ENCODE results near the gene GLRX3.
"Not testable (repeated sequence)": the region's sequence is repeated elsewhere in the genome, so short reads cannot be mapped to it uniquely, and the experiment has no call there.

GLRX3 gene

DNA sequence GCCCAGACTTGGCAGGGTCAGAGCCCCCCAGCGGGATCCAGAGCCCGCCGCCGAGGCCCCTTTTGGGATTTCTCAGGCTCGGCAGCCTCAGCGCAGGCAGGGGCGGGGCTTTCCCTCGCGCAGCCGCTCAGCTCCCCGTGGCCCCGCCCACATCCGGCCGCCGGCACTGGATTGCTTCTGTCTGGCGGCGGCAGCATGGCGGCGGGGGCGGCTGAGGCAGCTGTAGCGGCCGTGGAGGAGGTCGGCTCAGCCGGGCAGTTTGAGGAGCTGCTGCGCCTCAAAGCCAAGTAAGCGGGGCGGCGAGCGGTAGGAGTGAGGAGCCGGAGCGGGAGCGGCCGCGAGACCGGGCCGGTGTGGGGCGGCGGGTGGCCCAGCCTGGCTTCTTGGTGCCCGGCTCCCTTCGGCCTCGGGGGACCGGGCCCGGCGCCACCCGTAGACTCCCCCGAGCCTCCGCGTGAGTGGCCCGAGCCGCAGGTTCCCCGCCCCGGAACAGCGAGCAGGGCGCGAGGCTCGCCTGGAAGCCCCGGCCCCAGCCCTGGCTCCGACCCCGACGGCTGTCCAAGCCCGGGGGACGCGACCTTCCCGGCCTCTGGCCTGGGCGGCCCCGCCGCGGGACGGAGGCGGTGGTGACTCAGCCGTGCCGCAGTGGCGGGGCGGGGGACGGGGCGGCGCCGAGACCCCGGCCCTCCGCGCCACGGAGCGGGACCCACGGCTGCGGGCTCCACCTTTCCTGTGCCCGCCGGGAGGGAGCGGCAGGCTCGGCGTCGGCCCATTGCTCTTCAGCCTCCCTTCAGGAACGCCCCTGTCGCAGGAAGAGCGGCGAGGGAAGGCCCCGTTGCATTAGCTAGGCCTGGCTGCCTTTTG is at the start of gene GLRX3:
Gene GLRX3, plus strand, starts transcription at position 166 of the 864 bp plus-strand sequence. Its CDS starts 30 bp downstream, at position 196.
- peak; percentile 61 for DNase-seq

DNA sequence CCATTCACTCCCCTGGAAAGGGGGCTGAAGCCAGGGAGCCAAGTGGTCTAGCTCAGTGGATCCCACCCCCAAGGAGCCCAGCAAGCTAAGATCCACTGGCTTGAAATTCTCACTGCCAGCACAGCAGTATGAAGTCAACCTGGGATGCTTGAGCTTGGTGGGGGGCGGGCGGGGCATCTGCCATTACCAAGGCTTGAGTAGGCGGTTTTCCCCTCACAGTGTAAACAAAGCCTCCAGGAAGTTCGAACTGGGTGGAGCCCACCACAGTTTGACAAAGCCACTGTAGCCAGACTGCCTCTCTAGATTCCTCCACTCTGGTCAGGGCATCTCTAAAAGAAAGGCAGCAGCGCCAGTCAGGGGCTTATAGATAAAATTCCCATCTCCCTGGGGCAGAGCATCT is 45.6 kb upstream of the GLRX3 start:
- not testable (repeated sequence) for DNase-seq

DNA sequence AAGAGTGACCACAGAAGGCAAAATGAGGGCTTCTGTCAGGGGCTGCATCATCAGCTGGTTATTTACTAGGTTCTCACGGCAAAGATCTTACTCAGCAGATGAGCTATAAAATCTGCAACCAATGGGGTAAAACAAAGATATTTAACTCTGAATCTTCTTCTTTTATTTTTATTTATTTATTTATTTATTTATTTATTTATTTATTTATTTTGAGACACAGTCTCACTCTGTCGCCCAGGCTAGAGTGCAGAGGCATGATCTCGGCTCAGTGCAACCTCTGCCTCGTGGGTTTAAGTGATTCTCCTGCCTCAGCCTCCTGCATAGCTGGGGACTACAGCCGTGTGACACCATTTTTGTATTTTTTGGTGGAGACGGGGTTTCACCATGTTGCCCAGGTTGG is 36.8 kb upstream of the GLRX3 start:
- no peak for DNase-seq

DNA sequence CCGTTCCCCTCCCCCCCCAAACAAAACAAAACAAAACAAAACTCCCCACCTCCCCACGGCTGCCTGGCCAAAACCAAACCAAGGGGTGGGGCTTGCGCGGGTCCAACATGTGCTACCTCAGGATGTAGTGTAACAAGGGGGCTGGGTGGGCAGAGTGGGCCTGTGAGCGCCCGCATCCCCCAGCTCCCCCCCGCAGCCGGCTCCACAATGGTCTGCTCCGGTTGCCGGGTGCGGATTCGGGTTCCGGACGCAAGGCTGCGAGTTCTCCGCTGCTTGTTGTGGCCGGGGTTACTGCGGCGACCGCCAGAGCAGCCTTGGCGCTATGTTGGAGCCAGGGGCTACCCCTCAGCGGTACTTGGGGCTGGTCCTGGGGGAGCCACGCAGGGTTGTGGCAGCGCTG is 30.5 kb upstream of the GLRX3 start:
- no peak for DNase-seq

DNA sequence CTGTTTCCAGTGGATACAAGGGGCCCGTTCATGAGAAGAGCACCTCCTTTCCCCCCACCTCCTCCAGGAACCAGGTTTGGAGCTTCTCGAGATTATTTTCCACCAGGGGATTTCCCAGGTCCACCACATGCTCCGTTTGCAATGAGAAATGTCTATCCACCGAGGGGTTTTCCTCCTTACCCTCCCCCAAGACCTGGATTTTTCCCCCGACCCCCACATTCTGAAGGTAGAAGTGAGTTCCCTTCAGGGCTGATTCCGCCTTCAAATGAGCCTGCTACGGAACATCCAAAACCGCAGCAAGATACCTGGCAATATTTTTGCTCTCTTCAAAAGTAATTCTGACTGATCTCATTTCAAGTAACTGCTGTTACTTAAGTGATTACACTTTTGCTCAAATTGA is 28.0 kb upstream of the GLRX3 start:
- DNase-seq: not testable (repeated sequence)

DNA sequence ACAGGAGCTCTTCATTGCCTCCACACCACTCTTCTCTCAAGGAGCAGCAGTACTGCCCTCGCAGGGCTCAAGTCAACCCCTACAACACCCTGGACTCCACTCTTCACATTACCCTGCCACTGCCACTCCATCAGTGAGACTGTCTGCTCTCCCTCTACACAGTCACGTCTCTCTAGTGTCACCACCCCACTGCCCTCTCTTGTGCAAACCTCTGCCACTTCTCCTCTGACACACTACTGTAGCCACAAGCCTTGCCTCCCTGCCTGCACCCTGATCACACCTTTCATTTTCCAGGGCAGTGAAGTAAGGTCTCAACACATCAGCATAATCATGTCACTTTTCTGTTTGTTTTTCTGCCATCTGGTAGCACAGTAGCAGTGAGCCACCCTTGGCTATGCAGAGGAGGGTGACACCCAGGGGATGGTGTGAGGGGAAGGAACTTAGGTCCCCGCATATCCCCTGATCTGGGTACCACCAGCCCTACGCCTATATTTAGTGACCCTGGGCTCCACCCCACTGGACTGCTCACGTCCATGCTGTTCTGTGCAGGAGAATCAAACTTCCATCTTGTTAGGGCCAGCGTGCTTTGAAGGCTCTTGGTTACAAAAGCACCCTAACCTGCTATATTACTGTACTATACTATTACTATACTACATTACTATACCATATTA is 27.1 kb upstream of the GLRX3 start:
- DNase-seq: no peak

DNA sequence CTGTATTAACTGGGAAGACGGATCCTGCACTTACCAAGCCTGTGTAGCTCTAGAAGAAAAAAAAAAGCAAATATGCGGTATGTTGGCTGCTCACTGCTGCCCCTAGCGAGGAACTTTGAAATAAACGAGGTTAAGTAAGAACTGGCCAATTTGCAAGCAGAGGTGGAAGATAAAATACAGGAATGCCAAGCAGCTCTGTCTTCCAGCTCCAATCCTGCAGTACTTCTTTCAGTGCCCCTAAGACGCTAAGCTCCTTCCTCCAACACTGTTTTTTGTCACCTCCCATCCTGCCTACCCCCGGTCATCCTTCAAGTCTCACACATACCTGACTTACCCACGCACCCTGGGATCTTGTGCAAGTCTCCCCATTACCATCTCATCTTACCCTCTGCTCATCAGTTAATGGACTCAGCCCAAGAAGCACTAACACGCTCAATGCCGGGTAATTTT is 26.4 kb upstream of the GLRX3 start:
- DNase-seq: peak; percentile 64

DNA sequence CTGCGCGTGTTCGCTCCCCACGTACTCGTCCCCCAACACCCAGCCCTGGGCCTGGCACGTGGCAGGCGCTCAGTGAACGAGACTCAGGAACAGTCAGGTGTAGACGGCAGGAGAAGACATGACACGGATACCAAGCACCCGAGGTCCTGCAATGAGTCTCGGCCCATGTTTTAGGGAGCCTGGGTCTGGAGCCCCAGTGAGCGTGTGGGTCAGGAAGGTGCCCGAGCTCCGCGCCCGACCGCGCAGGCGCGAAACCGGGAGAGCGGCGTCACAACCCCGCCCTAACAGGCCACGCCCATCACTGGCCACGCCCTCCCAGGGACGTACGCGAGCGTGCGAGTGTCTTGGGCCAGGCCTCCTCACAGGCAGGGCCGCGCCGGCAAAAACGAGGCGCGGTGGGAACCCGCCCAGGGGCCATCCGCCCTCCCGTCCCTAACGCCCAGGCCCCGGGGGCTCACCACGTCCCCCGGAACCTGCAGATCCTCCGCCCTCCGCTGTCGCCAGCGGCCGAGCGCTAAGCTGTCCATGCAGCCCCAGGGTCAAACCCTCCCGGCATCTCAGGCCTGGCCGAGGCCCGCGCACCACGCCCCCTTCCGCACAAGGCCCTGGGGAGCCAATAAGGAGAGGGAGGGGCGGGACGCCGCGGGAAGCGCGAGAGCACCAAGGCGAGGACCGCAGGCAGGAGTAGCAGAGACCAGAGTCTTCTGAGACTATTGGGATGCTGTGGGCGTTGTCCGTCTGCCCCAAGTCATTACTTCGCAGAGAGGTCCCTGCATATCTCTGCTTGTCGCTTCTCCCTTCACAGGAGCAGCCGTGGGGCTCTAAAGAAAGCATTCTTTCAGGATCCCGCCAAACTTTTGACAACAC is 25.7 kb upstream of the GLRX3 start, which contains the start of gene C10orf143:
Gene C10orf143, minus strand, starts transcription at position 585 of the 867 bp plus-strand sequence. Its CDS starts 58 bp downstream, at position 527.
- peak; percentile 93 for DNase-seq

DNA sequence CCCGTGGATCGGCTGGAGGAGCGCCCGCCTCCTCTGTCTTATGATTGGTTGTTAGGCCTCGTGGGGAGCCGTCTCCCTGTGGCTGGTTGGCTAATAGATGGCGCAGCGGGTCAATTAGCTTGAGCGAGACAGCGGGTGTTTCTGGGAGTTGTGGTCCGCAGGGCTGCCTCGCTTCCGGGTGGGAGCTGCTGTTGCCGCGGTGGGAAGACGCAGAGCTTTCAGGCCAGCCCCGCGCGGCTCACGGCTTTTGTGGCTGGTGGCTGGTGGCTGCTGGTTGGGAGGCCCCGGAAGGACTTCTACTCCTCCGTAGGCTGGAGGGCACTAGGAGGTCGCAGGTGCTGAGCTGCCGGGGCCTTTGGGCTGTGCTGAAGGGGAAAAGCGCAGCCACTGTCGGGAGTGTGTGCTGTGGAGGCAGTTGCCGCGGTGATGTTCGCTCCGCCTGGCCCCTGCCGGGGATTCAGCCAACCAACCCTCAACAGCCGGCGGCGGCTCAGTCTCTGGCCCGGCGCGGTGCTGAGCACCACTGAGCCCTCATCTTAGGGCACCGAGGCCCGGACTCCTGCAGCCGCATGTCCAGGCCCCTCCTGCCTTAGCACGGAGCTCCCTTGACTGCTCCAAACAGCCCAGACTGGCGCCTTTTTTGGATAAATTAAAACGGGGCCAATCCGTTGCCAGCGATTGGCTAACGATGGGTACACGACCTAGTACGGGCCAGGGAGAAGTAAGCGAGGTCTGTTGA is 24.9 kb upstream of the GLRX3 start:
- DNase-seq: peak; percentile 96

DNA sequence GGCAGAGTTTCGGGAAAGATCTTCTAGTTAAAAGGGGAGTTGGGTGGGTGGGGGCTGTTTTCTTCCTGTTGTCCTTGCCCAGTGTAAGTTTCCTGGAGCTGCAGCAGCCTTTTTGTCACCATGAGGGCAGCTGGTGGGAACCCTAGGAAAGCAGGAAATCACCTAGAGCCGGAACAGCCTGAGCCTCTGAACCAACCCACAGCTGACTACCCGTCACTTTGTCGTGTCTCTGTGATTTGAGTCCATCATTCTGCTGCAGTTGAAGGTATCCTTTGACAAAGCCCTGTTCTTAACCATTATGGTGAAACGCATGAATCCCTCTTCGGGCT is 24.4 kb upstream of the GLRX3 start:
- no peak for DNase-seq

DNA sequence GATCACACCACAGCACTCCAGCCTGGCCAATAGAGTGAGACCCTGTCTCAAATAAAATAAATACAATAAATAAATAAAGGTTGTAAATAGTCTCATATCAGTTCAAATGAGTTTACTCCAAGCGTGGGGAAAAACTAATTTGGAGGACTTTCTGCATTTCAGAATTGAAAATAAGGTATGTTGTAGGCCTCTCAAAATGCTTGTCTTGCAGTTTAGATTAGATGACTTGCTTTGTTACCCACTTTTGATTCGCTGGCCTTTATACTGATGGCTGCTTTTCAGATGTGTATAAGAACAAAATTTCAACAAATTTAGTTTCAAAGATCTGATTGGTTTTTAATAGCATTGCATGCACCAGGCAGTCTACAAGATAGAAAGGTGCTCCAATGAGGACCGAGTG is 23.4 kb upstream of the GLRX3 start:
- no peak for DNase-seq

DNA sequence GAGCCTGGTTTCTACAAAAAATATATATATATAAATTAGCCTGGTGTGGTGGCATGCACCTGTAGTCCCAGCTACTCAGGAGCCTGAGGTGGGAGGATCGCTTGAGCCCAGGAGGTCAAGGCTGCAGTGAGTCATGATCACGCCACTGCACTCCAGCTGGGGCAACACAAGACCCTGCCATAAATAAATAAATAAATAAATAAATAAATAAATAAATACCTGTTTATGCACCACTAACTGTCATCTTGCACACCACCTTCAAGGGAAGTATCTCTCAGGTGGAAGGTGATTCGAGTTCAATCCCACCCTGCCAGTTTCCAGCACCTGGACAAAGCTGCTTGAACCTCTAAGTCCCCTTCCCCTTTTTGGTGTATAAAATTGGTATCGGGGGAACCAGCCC is 19.2 kb upstream of the GLRX3 start:
- DNase-seq: not testable (repeated sequence)

DNA sequence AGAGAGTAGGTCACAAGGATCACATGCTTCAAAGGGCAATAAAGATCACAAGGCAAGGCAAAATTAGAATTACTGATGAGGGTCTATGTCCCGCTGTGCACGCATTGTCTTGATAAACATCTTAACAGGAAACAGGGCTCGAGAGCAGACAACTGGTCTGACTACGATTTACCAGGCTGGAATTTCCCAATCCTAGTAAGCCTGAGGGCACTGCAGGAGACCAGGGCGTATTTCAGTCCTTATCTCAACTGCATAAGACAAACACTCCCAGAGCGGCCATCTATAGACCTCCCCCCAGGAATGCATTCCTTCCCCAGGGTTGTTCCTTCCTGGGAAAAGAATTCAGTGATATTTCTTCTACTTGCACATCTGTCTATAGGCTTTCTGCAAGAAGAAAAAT is 18.7 kb upstream of the GLRX3 start:
- DNase-seq: not testable (repeated sequence)

DNA sequence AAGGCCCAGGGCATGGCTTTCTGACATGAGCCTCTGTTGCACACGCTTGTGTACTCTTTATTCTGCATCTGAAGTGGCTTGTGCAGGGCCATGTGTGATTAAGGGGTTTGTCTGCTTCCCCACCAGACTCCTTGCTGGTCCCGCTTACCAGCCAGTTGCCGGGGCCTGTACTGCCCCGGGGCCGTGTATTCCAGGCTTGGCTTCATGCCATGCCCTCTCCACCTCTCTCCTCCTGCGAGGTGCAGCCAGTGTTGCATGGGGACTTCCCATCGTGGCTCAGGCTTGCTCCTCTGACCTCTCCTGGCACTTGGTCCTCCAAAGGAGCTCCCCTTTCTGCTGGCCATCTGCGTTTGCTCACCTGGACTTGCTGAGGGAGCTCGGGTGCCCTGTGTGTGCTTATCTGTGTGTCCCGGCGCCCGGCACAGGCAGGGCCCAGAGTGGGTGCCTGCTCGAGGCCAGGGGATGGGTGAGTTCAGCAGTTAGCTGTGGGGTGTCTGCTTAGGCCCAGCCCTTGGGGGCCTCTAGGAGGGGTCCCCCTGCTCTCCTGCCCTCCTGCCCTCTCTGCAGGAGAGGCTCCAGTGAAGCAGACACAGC is 14.6 kb upstream of the GLRX3 start:
- no peak for DNase-seq

DNA sequence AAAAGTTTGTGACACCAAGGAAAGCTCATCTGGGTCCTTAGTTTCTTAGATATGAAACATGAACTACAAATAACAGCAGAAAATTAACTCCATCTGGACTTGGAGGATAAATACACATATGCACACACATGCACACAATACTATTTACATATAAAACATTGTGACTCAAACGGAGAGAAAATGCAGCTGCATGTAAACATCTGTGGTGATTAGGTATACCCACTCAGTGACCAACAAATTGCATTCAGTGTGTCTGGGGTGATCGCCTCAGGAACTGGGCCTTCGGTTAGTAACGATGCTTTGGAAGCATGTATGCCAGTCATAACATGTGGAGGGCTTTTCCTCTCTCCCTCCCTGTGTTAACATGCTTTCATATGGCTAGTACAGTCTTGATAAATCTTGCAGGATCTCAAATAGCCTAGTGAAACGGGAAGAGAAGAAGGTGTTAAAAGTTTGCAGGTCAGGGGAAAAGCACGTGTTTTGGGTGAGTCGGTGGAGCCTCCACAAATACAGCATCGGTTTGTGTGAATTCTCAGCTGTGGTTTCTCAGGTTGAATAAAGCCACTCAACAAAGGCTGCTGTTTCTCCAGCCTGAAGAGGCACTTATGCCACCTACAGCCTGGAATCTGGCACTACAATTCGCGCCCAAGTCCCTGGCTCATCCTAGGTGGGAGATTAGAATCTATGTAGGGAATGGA is 8.7 kb upstream of the GLRX3 start:
- DNase-seq: peak; percentile 43

DNA sequence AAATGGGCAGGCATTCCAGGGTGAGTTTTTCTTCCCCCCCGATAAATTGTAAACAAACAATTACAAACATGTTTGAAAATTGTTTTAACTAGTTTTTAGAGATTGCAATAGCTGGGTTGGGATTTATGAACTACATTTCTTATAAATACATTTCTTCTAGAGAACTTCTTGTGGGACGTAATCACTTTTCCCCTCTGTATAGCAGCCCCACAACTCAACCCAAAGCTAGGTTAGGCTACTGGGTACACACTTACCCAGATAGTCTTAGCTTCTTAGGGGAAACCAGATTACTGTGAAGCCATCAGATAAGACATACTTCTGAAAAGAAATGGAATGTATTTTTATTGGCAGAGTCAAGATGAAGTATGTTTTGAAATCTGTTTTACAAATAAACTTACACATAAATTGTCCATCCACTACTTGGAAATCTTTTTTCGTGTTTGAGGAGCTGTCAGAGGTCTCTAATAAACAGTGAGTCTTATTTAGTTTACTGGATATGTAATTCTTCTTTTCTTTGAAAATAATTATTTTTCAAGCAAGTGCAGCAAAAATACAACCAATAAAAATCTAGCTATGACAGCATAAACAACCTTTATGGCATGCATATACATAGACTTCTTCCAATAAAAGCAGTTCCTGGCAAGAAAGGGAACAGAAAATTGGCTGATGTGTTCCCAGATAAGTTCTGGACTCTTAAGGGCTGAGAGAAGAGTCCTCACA is 8.0 kb upstream of the GLRX3 start:
- no peak for DNase-seq

DNA sequence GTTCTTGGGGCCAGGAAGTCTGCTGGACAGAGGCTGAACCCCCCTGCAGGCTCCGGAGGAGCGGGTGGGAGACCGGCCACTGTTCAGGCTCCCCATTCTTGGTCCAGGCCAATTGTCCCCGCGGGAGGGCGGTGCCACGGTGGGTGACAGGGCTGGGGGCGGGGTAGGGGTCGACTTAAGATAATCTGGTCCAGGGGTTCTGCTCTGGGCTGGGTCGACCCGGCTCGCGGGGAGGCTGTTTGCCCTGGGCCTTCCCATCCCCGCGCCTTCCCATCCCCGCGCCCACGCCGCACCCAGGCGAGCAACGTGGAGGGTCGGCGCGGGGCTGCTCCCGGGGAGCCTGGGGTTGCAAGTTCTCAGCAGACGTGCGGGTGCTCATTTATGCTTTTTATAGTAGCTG is 7.3 kb upstream of the GLRX3 start:
- DNase-seq: no peak

DNA sequence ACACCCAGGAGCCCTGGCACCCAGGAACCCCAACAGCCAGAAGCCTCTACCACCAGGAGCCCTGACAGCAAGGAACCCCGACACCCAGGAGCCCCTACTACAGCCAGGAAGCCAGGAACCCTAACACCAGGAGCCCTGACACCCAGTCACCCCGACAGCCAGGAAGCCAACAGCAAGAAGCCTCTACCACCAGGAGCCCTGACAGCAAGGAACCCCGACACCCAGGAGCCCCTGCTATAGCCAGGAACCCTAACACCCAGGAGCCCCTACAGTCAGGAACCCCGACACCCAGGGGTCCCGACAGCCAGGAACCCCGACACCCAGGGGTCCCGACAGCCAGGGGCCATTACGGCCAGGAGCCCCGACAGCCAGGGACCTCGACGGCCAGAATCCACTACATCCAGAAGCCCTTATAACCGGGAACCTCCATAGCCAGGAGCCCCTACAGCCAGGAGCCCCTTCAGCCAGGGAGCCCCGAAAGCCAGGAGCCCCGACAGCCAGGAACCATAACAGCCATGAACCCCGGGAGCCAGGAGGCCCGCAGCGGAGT is 440 bp upstream of the GLRX3 start:
- no peak for DNase-seq

DNA sequence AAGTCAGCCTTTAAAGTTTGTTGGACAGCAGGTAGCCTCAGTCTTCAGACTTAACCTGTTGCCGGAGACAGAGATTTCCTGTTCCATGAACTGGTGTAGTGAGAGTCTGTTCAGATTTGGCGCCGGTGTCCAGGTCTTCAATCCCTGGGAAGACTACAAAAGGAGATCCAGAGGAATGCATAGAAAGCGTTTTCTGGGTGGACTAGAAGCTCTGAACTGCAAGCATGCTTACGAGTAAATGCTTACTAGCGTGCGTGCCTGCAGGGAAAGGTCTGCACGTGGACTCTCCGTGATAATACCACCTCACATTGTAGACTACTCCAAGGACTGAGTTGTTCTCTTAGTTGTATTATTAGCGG is 878 bp downstream of the GLRX3 start:
- no peak for DNase-seq

DNA sequence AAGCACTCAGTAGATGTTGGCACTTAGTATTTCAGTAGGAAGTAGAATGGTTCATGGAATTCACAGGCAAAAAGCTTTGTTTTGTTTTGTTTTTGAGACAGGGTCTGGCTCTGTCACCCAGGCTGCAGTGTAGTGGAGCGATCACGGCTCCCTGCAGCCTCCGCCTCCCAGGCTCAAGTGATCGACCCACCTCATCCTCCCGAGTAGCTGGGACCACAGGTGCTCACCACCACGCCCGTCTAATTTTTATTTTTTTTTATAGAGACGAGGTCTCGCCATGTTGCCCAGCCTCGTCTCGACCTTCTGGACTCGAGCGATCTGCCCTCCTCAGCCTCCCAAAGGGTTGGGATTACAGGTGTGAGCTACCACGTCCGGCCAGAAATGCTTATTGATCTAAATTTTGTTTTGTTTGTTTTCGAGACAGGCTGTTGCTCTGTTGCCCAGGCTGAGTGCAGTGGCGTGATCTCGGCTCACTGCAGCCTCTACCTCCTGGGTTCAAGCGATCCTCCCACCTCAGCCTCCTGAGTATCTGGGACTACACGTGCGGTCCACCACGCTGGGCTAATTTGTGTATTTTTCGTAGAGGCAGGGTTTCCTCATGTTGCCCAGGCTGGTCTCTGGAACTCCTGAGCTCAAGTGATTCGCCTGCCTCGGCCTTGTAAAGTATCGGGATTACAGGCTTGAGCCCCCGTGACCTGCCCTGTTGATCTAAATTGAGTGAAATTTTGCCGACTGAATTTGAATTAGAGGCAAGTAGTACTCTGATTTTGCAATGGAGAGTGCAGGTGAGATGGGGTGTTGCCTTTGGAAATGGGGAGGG is 1.7 kb downstream of the GLRX3 start:
- DNase-seq: no peak

All from amniotic stem cell (primary cell).